ENCODE data around the gene MEST. TPM values are rescaled to one million over a fixed set of nuclear protein-coding genes. Genes with fewer than 3 reads are reported as not detected.

The MEST gene
- total RNA-seq, 2 experiments from 2014 or later = 6.8 to 9.2 TPM

DNA sequence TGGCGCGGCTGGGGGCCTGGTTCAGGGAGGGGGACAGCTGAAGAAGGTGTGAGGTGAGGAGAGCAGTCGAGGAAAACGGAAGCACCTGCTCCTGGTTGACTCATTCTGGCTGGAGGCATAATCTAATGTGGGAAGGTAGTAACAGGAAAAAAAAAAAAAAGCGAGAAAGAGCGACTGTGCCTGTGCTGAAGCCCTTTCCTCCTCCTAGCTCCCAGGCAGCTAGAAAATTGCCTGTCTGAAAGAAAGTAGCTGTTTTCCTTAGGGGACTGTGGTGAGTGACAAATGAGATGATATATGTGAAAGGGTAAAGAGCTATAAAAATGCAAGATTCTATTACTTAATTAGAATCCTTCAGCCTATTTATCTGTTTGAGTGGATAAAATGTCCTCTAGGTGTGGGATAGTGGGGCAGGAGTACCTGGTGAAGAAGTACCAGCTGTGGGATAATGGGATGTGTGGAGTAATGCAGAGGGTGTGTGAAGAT, 4.9 kb upstream of the MEST start:
- ChIA-PET CTCF (interaction anchor here (0.9 to 1.6 kb wide), 8 partner anchors 13 to 414 kb away, joined by 3 to 6 read pairs (median 4); partner anchors contain the start of gene COPG2), POLR2A (interaction anchor here (0.6 to 1.1 kb wide), 2 partner anchors 23 to 1030 kb away, joined by 3 read pairs; no protein-coding TSS in a partner anchor)
- intact Hi-C loops (cut with micrococcal nuclease) = loop anchor here (10.0 kb wide), 2 partner anchors 238 to 242 kb away; no protein-coding TSS in a partner anchor
- H3K4me1 Mint-ChIP-seq (ENCODE audit: low read depth) = peaks cover 25% of the 10 kb centered on the region
- peaks cover 11% of the 10 kb centered on the region for H3K27me3 Mint-ChIP-seq
- H3K9me3 Mint-ChIP-seq = no peaks in the 10 kb centered on the region
- ATAC-seq (no peak), DNase-seq (no peak)
- no peak overlapping the region for H3K27ac Mint-ChIP-seq
- peak overlapping the region; percentile 71 for H3K4me3 Mint-ChIP-seq
- no peaks in the 10 kb centered on the region for H3K36me3 Mint-ChIP-seq (ENCODE audit: low read depth)
- TF ChIP-seq, protein P1, sequence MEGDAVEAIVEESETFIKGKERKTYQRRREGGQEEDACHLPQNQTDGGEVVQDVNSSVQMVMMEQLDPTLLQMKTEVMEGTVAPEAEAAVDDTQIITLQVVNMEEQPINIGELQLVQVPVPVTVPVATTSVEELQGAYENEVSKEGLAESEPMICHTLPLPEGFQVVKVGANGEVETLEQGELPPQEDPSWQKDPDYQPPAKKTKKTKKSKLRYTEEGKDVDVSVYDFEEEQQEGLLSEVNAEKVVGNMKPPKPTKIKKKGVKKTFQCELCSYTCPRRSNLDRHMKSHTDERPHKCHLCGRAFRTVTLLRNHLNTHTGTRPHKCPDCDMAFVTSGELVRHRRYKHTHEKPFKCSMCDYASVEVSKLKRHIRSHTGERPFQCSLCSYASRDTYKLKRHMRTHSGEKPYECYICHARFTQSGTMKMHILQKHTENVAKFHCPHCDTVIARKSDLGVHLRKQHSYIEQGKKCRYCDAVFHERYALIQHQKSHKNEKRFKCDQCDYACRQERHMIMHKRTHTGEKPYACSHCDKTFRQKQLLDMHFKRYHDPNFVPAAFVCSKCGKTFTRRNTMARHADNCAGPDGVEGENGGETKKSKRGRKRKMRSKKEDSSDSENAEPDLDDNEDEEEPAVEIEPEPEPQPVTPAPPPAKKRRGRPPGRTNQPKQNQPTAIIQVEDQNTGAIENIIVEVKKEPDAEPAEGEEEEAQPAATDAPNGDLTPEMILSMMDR (IDR thresholded peaks at IDR 0.05) = no peak

GRCh38 chr7:130488392-130489139, 3.3 kb upstream of the MEST start:
- Mint-ChIP-seq H3K9me3 (no peaks in the 10 kb centered on the region), H3K4me3 (no peak overlapping the region), H3K36me3 (ENCODE audit: low read depth) (peaks cover 3% of the 10 kb centered on the region), H3K27ac (no peak overlapping the region), H3K27me3 (peaks cover 20% of the 10 kb centered on the region), H3K4me1 (ENCODE audit: low read depth) (peaks cover 32% of the 10 kb centered on the region)
- intact Hi-C loops (cut with micrococcal nuclease) = loop anchor here (10.0 kb wide), 2 partner anchors 236 to 244 kb away; no protein-coding TSS in a partner anchor
- DNase-seq = no peak
- no peak for ATAC-seq
- POLR2A ChIA-PET = no interaction called here
- TF ChIP-seq, protein P1 (IDR thresholded peaks at IDR 0.05) = no peak
- CTCF ChIA-PET = interaction anchor here (1.5 to 1.6 kb wide), 2 partner anchors 179 to 249 kb away, joined by 3 to 6 read pairs; partner anchors contain the start of gene COPG2

DNA sequence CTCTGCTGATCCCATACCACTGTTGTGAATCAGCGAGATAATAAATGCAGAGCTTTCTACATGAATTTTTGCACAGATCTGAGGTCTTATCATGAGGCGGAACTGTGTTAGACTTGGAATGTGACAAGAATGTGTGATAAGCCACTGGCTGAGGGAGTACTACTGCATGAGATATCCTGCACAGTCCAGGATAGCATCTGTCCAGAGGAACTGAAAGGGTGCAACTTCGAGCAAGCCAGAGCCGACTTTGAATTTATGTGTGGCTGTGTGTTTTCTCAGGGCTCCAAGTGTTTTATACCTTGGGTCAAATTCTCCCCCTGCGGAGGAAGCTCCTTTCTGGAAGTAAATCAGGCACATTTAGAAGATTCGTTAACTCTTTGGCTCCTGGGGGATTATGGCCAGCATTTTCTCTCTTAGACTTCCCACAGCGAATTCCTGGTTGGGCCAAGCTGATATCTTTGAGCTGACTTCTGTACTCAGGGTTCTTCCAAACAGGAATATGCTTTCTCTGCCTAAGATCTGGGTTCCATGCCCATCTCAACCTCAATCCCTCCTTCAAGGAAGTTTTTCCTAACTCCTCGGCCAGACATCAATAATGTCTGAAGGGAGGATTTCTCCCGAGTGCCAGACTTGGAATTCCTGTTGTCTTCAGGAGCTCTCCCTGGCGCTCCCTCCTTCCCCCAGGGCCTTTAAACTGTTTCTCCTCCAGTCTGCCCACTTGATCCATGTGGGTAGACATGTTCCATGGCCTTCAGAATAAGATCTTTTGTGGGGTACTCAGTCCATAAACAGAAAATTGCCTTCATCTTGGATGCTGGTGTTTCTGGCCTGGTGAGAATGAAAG, 2.5 kb upstream of the MEST start:
- Mint-ChIP-seq H3K4me1 (ENCODE audit: low read depth) (peaks cover 32% of the 10 kb centered on the region), H3K27ac (no peak overlapping the region), H3K9me3 (no peaks in the 10 kb centered on the region), H3K36me3 (ENCODE audit: low read depth) (peaks cover 3% of the 10 kb centered on the region), H3K27me3 (peaks cover 22% of the 10 kb centered on the region), H3K4me3 (no peak overlapping the region)
- ATAC-seq = no peak
- intact Hi-C loops (cut with micrococcal nuclease) = loop anchor here (10.0 kb wide), 2 partner anchors 235 to 245 kb away; no protein-coding TSS in a partner anchor
- TF ChIP-seq, protein P1 (IDR thresholded peaks at IDR 0.05) = no peak
- no peak for DNase-seq
- CTCF ChIA-PET = interaction anchor here (0.8 to 1.3 kb wide), 2 partner anchors 17 to 249 kb away, joined by 4 read pairs; no protein-coding TSS in a partner anchor
- POLR2A ChIA-PET = no interaction called here

GRCh38 chr7:130490311-130490791, 1.5 kb upstream of the MEST start:
- peak overlapping the region; percentile 57 for H3K4me3 Mint-ChIP-seq
- CTCF ChIA-PET = interaction anchor here (1.3 kb wide), 1 partner anchor 250 kb away, joined by 4 read pairs; no protein-coding TSS in a partner anchor
- POLR2A ChIA-PET = no interaction called here
- peaks cover 3% of the 10 kb centered on the region for H3K36me3 Mint-ChIP-seq (ENCODE audit: low read depth)
- no peak for ATAC-seq
- DNase-seq = no peak
- peaks cover 25% of the 10 kb centered on the region for H3K4me1 Mint-ChIP-seq (ENCODE audit: low read depth)
- intact Hi-C loops (cut with micrococcal nuclease) = no loop called here
- peaks cover 15% of the 10 kb centered on the region for H3K27me3 Mint-ChIP-seq
- no peak overlapping the region for H3K27ac Mint-ChIP-seq
- TF ChIP-seq, protein P1 (IDR thresholded peaks at IDR 0.05) = no peak
- no peaks in the 10 kb centered on the region for H3K9me3 Mint-ChIP-seq
